Measurements from ENCODE around the gene TICAM1. TPM values are rescaled to one million over a fixed set of nuclear protein-coding genes. Genes with fewer than 3 reads are reported as not detected.

TICAM1 gene
- total and polyA plus RNA-seq, 2 of the 8 experiments (the other 6 are each of a cell fraction or from before 2014, with no cell fraction given) = 0.41 to 0.65 TPM

DNA sequence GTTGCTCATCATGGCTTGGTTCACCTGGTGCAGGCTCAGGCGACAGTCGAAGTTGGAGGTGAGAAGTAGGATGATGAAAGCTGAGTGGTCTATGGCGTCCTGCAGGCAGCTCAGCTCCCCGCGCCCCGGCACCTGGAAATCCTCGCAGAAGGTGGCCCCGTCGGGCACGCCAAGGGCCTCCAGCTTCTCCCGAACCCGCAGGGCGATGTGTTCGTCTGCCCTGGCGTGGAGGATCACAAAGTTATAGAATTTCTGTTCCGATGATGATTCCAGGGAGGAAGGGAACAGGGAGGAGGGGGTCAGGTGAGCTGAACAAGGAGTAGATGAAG, 14.6 kb downstream of the TICAM1 start:
- Histone ChIP-seq H3K4me2 (ENCODE audit: insufficient read depth in 1 of 2, low read depth in 2 of 2, low read length in 2 of 2) (no peak overlapping the region), H3K79me2 (ENCODE audit: control insufficient read depth in 1 of 2, insufficient read depth in 2 of 2, low read length in 2 of 2) (no peaks in the 10 kb centered on the region), H3K27ac (ENCODE audit: low read depth, low read length) (no peak overlapping the region), H2AK5ac (ENCODE audit: low read depth, low read length) (no peak overlapping the region; the same call in 1 of the 2 replicates), H2BK5ac (ENCODE audit: low read depth, low read length) (no peak overlapping the region), H2BK15ac (ENCODE audit: low read length) (no peak overlapping the region), H3K79me1 (ENCODE audit: low read depth, low read length) (no peaks in the 10 kb centered on the region), H2AFZ (ENCODE audit: low read length) (0 out of 2 replicates have a peak overlapping the region, but pooled peaks have one; percentile 1), H4K5ac (ENCODE audit: insufficient read length, low read depth, low read length) (no peak overlapping the region), H4K91ac (replicated peaks; ENCODE audit: insufficient read length, low read length) (peak overlapping the region; percentile 8), H3K4me3 (ENCODE audit: extremely low read depth in 1 of 4, insufficient read depth in 2 of 4, low read depth in 3 of 4, low read length in 4 of 4) (no peak overlapping the region), H2BK20ac (ENCODE audit: low read length) (no peak overlapping the region), H3K9me3 (ENCODE audit: insufficient read depth in 2 of 2, low read depth in 1 of 2, low read length in 1 of 2) (peaks cover 2 to 4% of the 10 kb centered on the region in 2 experiments; a peak in 2 of 4 replicates), H3K56ac (replicated peaks; ENCODE audit: insufficient read length, low read depth, low read length) (no peak overlapping the region), H3K23me2 (ENCODE audit: low read depth, low read length) (no peaks in the 10 kb centered on the region), H3K14ac (ENCODE audit: insufficient read length) (no peak overlapping the region), H3K4me1 (replicated peaks in 1 of 4; ENCODE audit: control insufficient read depth in 3 of 4, insufficient read depth in 4 of 4, low read length in 3 of 4) (no peaks in the 10 kb centered on the region; a peak in 1 of 7 replicates), H3K23ac (ENCODE audit: insufficient read length) (no peak overlapping the region), H3K36me3 (ENCODE audit: control insufficient read depth in 2 of 4, insufficient read depth in 4 of 4, low read length in 3 of 4) (no peaks in the 10 kb centered on the region), H2BK120ac (replicated peaks; ENCODE audit: low read depth, low read length) (no peak overlapping the region), H3K9ac (replicated peaks in 1 of 4; ENCODE audit: extremely low read depth in 1 of 4, low read depth in 3 of 4, low read length in 3 of 4) (no peak overlapping the region), H3K27me3 (replicated peaks in 1 of 4; ENCODE audit: control insufficient read depth in 3 of 4, extremely low read depth in 1 of 4, insufficient read depth in 3 of 4, low read length in 3 of 4) (peaks cover 0 to 14% (median 12%) of the 10 kb centered on the region in 4 experiments; a peak in 6 of 7 replicates), H2BK12ac (ENCODE audit: low read depth, low read length) (peak overlapping the region; percentile 93; the same call in 1 of the 2 replicates), H3K4ac (replicated peaks; ENCODE audit: insufficient read length, low read depth, low read length) (no peak overlapping the region), H4K20me1 (replicated peaks in 1 of 2; ENCODE audit: control insufficient read depth in 1 of 2, insufficient read depth in 2 of 2, low read length in 2 of 2) (no peaks in the 10 kb centered on the region), H3K18ac (ENCODE audit: extremely low read depth, low read length) (no peak overlapping the region), H4K8ac (ENCODE audit: extremely low read depth, insufficient read depth, low read length) (0 out of 2 replicates have a peak overlapping the region, but pooled peaks have one; percentile 41)
- CTCF ChIA-PET (ENCODE audit: partially characterized antibody) = interaction anchor here (0.5 to 10.0 kb wide), 10 partner anchors 7 to 214 kb away, joined by 3 to 71 read pairs (median 4); no protein-coding TSS in a partner anchor
- POLR2A ChIA-PET (ENCODE audit: partially characterized antibody) = interaction anchor here (0.6 kb wide), 1 partner anchor 51 kb away, joined by 4 read pairs; the partner anchor contains the start of gene PLIN3
- DNase-seq (ENCODE audit: low read depth in 1 of 2, low spot score in 2 of 2) (no peak), FAIRE-seq (no peak)
- WGBS, 2 experiments (ENCODE audit: extremely low coverage in 1 of 2, insufficient coverage in 1 of 2, insufficient read length in 1 of 2, insufficient replicate concordance in 2 of 2, low coverage in 1 of 2, low lambda C conversion rate in 2 of 2, missing lambda C conversion rate in 1 of 2) = 97% methylated on average over 13 of the region's 16 CpGs; no CpG with 5 or more reads in 1 of the 2 experiments
- TF ChIP-seq NANOG (IDR thresholded peaks at IDR 0.05; ENCODE audit: insufficient read depth, low read depth, low read length, poor library complexity, severe bottlenecking) (no peak), ASH2L (IDR thresholded peaks at IDR 0.05; ENCODE audit: low read length) (no peak)
- TF ChIP-seq, protein P1, sequence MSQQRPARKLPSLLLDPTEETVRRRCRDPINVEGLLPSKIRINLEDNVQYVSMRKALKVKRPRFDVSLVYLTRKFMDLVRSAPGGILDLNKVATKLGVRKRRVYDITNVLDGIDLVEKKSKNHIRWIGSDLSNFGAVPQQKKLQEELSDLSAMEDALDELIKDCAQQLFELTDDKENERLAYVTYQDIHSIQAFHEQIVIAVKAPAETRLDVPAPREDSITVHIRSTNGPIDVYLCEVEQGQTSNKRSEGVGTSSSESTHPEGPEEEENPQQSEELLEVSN (IDR thresholded peaks at IDR 0.05) = no peak; the same call in 1 of the 2 replicates

Measured in H1 (cell line).